HepG2 (cell line): ENCODE results near the gene MAP2K5. TPM values are rescaled to one million over a fixed set of nuclear protein-coding genes. Genes with fewer than 3 reads are reported as not detected.
A peak's percentile ranks its signal among the peaks of the same experiment; 100 is the strongest.

Experiments used
- DPF2 ChIP-seq: sonication (generic); formaldehyde crosslinking; IDR thresholded peaks from 2 replicates; pipeline ENCODE4 v1.4.0; 2020; ENCODE audit warnings: mild to moderate bottlenecking, low read depth, missing genetic modification reagents, borderline replicate concordance
- HNRNPLL ChIP-seq: fragments of 200-400 bp; formaldehyde crosslinking; IDR thresholded peaks from 2 replicates; pipeline ENCODE4 v1.6.1; 2017; ENCODE audit warnings: mild to moderate bottlenecking, low read depth, low read length; ENCODE audit not compliant: poor library complexity, severe bottlenecking
- MAFG ChIP-seq: sonication (generic); formaldehyde crosslinking; IDR thresholded peaks from 2 replicates; pipeline ENCODE4 v1.5.1; 2020; ENCODE audit warnings: mild to moderate bottlenecking, missing genetic modification reagents
- NFYC ChIP-seq: IDR thresholded peaks from 2 replicates; pipeline ENCODE4 v1.6.1; 2016; ENCODE audit warnings: missing genetic modification reagents, missing compliant biosample characterization
- PHF20 ChIP-seq: sonication (generic); formaldehyde crosslinking; IDR thresholded peaks from 2 replicates; pipeline ENCODE4 v1.5.0; 2020; ENCODE audit warnings: mild to moderate bottlenecking, missing genetic modification reagents
- PRPF4 ChIP-seq: fragments of 200-400 bp; formaldehyde crosslinking; IDR thresholded peaks from 2 replicates; pipeline ENCODE4 v1.6.1; 2016; ENCODE audit warnings: low read length, low read depth; ENCODE audit not compliant: poor library complexity, severe bottlenecking
- SP2 ChIP-seq: sonication (generic); formaldehyde crosslinking; IDR thresholded peaks from 2 replicates; pipeline ENCODE4 v1.5.1; 2020; ENCODE audit warnings: mild to moderate bottlenecking, missing genetic modification reagents
- TEAD3 ChIP-seq: optimal IDR thresholded peaks from 2 replicates; pipeline ENCODE3; 2016; ENCODE audit warnings: borderline replicate concordance
- TMF1 ChIP-seq: sonication (generic); formaldehyde crosslinking; IDR thresholded peaks from 2 replicates; pipeline ENCODE4 v1.8.1; 2022; ENCODE audit warnings: low read depth, missing genetic modification reagents
- ZFP36L2 ChIP-seq: sonication (generic); formaldehyde crosslinking; IDR thresholded peaks from 2 replicates; pipeline ENCODE4 v1.4.0; 2020; ENCODE audit warnings: missing genetic modification reagents
- ZIK1 ChIP-seq: sonication (generic); formaldehyde crosslinking; IDR thresholded peaks from 2 replicates; pipeline ENCODE4 v1.5.0; 2020; ENCODE audit warnings: mild to moderate bottlenecking, low read depth, missing genetic modification reagents, borderline replicate concordance
- ZNF180 ChIP-seq: sonication (generic); formaldehyde crosslinking; IDR thresholded peaks from 2 replicates; pipeline ENCODE4 v1.4.0; 2020; ENCODE audit warnings: low read depth, missing genetic modification reagents, borderline replicate concordance
- ZNF225 ChIP-seq: sonication (generic); formaldehyde crosslinking; IDR thresholded peaks from 2 replicates; pipeline ENCODE4 v1.4.0; 2020; ENCODE audit warnings: mild to moderate bottlenecking, missing genetic modification reagents
- ZNF274 ChIP-seq: sonication (generic); formaldehyde crosslinking; IDR thresholded peaks from 2 replicates; pipeline ENCODE4 v1.5.1; 2020; ENCODE audit warnings: mild to moderate bottlenecking, missing genetic modification reagents
- ZNF333 ChIP-seq: sonication (generic); formaldehyde crosslinking; IDR thresholded peaks from 2 replicates; pipeline ENCODE4 v1.4.0; 2020; ENCODE audit warnings: mild to moderate bottlenecking, missing genetic modification reagents, borderline replicate concordance
- ZNF563 ChIP-seq: sonication (generic); formaldehyde crosslinking; IDR thresholded peaks from 2 replicates; pipeline ENCODE4 v1.8.0; 2022; ENCODE audit warnings: mild to moderate bottlenecking, moderate library complexity, missing genetic modification reagents
- ZNF879 ChIP-seq: sonication (generic); formaldehyde crosslinking; IDR thresholded peaks from 2 replicates; pipeline ENCODE4 v1.8.1; 2023; ENCODE audit warnings: missing genetic modification reagents
- polyA plus RNA-seq, 8 experiments: library from polyadenylated mRNA; depleted of rRNA in 3 of 8; stranded (reverse) in 7 of 8; unstranded in 1 of 8; fragments of >200 nt; fragmentation: Illumina TruSeq in 4 of 8; extraction: Trizol in 4 of 8; gene quantifications; 2 replicates each; pipeline versions ENCODE4 v1.2.1 to v1.2.3, GENCODE V29; 2011 to 2016; ENCODE audit warnings: low read depth in 4 of 8, missing spikeins in 1 of 8, mixed read lengths in 1 of 8; ENCODE audit not compliant: insufficient read depth in 1 of 8
- total RNA-seq, 5 experiments: library from RNA; depleted of rRNA; stranded (reverse); fragments of >200 nt; fragmentation: Illumina TruSeq; extraction: Trizol; gene quantifications; 2 replicates each; pipeline ENCODE4 v1.2.3, GENCODE V29; 2016; ENCODE audit warnings: low read depth in 1 of 5
- TF ChIP-seq, protein P1 (sequence below): sonication (generic); formaldehyde crosslinking; IDR thresholded peaks from 2 replicates; pipeline ENCODE4 v1.9.0; 2021; ENCODE audit warnings: mild to moderate bottlenecking, missing genetic modification reagents
- TF ChIP-seq, protein P2 (sequence below): IDR thresholded peaks from 2 replicates; pipeline ENCODE4 v1.6.1; 2016; ENCODE audit warnings: mild to moderate bottlenecking, missing biosample characterization, missing genetic modification reagents
- TF ChIP-seq, protein P3 (sequence below): sonication (generic); formaldehyde crosslinking; IDR thresholded peaks from 2 replicates; pipeline ENCODE4 v1.8.0; 2022; ENCODE audit warnings: mild to moderate bottlenecking, missing genetic modification reagents
- TF ChIP-seq, protein P4 (sequence below): sonication (generic); formaldehyde crosslinking; IDR thresholded peaks from 2 replicates; pipeline ENCODE4 v1.8.0; 2022; ENCODE audit warnings: missing genetic modification reagents, mild to moderate bottlenecking, inconsistent platforms, borderline replicate concordance

The MAP2K5 gene
- total and polyA plus RNA-seq, 2 of the 13 experiments (the other 11 are each of a cell fraction or from before 2014, with no cell fraction given) = 4.0 to 4.3 TPM

- TF ChIP-seq, protein P1, sequence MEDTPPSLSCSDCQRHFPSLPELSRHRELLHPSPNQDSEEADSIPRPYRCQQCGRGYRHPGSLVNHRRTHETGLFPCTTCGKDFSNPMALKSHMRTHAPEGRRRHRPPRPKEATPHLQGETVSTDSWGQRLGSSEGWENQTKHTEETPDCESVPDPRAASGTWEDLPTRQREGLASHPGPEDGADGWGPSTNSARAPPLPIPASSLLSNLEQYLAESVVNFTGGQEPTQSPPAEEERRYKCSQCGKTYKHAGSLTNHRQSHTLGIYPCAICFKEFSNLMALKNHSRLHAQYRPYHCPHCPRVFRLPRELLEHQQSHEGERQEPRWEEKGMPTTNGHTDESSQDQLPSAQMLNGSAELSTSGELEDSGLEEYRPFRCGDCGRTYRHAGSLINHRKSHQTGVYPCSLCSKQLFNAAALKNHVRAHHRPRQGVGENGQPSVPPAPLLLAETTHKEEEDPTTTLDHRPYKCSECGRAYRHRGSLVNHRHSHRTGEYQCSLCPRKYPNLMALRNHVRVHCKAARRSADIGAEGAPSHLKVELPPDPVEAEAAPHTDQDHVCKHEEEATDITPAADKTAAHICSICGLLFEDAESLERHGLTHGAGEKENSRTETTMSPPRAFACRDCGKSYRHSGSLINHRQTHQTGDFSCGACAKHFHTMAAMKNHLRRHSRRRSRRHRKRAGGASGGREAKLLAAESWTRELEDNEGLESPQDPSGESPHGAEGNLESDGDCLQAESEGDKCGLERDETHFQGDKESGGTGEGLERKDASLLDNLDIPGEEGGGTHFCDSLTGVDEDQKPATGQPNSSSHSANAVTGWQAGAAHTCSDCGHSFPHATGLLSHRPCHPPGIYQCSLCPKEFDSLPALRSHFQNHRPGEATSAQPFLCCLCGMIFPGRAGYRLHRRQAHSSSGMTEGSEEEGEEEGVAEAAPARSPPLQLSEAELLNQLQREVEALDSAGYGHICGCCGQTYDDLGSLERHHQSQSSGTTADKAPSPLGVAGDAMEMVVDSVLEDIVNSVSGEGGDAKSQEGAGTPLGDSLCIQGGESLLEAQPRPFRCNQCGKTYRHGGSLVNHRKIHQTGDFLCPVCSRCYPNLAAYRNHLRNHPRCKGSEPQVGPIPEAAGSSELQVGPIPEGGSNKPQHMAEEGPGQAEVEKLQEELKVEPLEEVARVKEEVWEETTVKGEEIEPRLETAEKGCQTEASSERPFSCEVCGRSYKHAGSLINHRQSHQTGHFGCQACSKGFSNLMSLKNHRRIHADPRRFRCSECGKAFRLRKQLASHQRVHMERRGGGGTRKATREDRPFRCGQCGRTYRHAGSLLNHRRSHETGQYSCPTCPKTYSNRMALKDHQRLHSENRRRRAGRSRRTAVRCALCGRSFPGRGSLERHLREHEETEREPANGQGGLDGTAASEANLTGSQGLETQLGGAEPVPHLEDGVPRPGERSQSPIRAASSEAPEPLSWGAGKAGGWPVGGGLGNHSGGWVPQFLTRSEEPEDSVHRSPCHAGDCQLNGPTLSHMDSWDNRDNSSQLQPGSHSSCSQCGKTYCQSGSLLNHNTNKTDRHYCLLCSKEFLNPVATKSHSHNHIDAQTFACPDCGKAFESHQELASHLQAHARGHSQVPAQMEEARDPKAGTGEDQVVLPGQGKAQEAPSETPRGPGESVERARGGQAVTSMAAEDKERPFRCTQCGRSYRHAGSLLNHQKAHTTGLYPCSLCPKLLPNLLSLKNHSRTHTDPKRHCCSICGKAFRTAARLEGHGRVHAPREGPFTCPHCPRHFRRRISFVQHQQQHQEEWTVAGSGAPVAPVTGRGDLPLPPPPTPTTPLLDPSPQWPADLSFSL (CRISPR knock-in tag) = no peak
- TF ChIP-seq PHF20 (CRISPR knock-in tag) = peak; percentile 57; the same call in 1 of the 2 replicates
- TF ChIP-seq TEAD3 = peak; percentile 23
- no peak for TF ChIP-seq ZNF180 (CRISPR knock-in tag)
- no peak for TF ChIP-seq MAFG (CRISPR knock-in tag)
- no peak for TF ChIP-seq ZNF225 (CRISPR knock-in tag)
- TF ChIP-seq TMF1 (CRISPR knock-in tag) = 0 out of 2 replicates have a peak, but pooled peaks have one; percentile 50
- no peak for TF ChIP-seq ZFP36L2 (CRISPR knock-in tag)
- TF ChIP-seq ZNF879 (CRISPR knock-in tag) = no peak
- no peak for TF ChIP-seq ZNF563 (CRISPR knock-in tag)
- TF ChIP-seq SP2 (CRISPR knock-in tag) = no peak
- TF ChIP-seq, protein P2, sequence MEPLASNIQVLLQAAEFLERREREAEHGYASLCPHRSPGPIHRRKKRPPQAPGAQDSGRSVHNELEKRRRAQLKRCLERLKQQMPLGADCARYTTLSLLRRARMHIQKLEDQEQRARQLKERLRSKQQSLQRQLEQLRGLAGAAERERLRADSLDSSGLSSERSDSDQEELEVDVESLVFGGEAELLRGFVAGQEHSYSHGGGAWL (CRISPR knock-in tag) = no peak
- TF ChIP-seq, protein P3, sequence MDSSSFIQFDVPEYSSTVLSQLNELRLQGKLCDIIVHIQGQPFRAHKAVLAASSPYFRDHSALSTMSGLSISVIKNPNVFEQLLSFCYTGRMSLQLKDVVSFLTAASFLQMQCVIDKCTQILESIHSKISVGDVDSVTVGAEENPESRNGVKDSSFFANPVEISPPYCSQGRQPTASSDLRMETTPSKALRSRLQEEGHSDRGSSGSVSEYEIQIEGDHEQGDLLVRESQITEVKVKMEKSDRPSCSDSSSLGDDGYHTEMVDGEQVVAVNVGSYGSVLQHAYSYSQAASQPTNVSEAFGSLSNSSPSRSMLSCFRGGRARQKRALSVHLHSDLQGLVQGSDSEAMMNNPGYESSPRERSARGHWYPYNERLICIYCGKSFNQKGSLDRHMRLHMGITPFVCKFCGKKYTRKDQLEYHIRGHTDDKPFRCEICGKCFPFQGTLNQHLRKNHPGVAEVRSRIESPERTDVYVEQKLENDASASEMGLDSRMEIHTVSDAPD (CRISPR knock-in tag) = no peak
- TF ChIP-seq ZIK1 (CRISPR knock-in tag) = no peak
- TF ChIP-seq HNRNPLL = peak; percentile 64
- TF ChIP-seq ZNF274 (CRISPR knock-in tag) = no peak
- TF ChIP-seq, protein P4, sequence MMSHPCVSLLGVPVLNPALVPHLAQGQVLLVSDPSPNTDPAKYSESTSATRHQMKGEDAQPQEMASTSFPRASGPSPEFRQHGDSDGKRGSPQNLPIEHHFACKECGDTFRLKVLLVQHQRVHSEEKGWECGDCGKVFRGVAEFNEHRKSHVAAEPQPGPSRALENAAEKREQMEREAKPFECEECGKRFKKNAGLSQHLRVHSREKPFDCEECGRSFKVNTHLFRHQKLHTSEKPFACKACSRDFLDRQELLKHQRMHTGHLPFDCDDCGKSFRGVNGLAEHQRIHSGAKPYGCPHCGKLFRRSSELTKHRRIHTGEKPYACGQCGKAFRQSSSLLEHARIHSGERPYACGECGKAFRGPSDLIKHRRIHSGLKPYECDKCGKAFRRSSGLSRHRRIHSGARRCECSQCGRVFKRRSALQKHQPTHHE (CRISPR knock-in tag) = no peak
- TF ChIP-seq PRPF4 = no peak
- TF ChIP-seq DPF2 (CRISPR knock-in tag) = no peak
- no peak for TF ChIP-seq NFYC (CRISPR knock-in tag)
- no peak for TF ChIP-seq ZNF333
These were observed 297.6 kb downstream of the MAP2K5 start, which contains the start of gene RNU6-1 (continued) for GRCh38 chr15:67839929-67840748.
